Measurements from ENCODE around the gene SERTAD3. TPM values are rescaled to one million over a fixed set of nuclear protein-coding genes. Genes with fewer than 3 reads are reported as not detected.

Gene SERTAD3
- total and polyA plus RNA-seq, 2 donors (not counting 3 experiments of a cell fraction or from before 2014, with no cell fraction given): 13.3 to 29.9 TPM

- no peak for DNase-seq (ENCODE audit: low read depth, low spot score)
- H3K9ac ChIP-seq (replicated peaks; ENCODE audit: extremely low read depth, insufficient read depth, low read length): no peak overlapping the region
- no peaks in the 10 kb centered on the region for H3K79me2 ChIP-seq (ENCODE audit: control insufficient read depth, insufficient read depth, low read length)
- dilution Hi-C loops (cut with MboI; ENCODE audit: extremely low pct_ligation_motif_present, low sequenced_read_pairs) (no loop called here), intact Hi-C loops (cut with micrococcal nuclease) (no loop called here)
- ChIA-PET CTCF (interaction anchor here (1.2 to 2.1 kb wide), 2 partner anchors 24 to 92 kb away, joined by 3 to 9 read pairs; no protein-coding TSS in a partner anchor), POLR2A (interaction anchor here (1.3 kb wide), 1 partner anchor 29 kb away, joined by 3 read pairs; no protein-coding TSS in a partner anchor)
- H3K9me1 ChIP-seq (replicated peaks; ENCODE audit: control insufficient read depth, extremely low read depth, insufficient read depth, low read length): no peaks in the 10 kb centered on the region
- no peaks in the 10 kb centered on the region for H3K27me3 ChIP-seq (ENCODE audit: control insufficient read depth in 2 of 2, insufficient read depth in 2 of 2, low read length in 2 of 2)
- H4K20me1 ChIP-seq (replicated peaks; ENCODE audit: control insufficient read depth, extremely low read depth, insufficient read depth, low read length): no peaks in the 10 kb centered on the region
- H3K36me3 ChIP-seq (ENCODE audit: control insufficient read depth in 2 of 2, extremely low read depth in 1 of 2, insufficient read depth in 2 of 2, low read length in 2 of 2): no peaks in the 10 kb centered on the region
- H2AFZ ChIP-seq (ENCODE audit: low read depth, low read length): no peak overlapping the region
- no peak overlapping the region for H3K4me3 ChIP-seq (replicated peaks in 1 of 3; ENCODE audit: insufficient read depth in 1 of 3, low read depth in 1 of 3, low read length in 3 of 3)
- no peaks in the 10 kb centered on the region for H3K9me3 ChIP-seq (replicated peaks; ENCODE audit: control insufficient read depth, insufficient read depth, low read length)
- BruUV-seq (replicated peaks): no TSS peak
- FAIRE-seq: no peak
- no peak overlapping the region for H3K4me2 ChIP-seq (ENCODE audit: insufficient read depth, low read length)
- H3K4me1 ChIP-seq (ENCODE audit: control insufficient read depth, extremely low read depth, insufficient read depth, low read length): no peaks in the 10 kb centered on the region
- no peak overlapping the region for H3K27ac ChIP-seq (ENCODE audit: insufficient read depth, low read depth, low read length)
- no peak for TF ChIP-seq JUN (IDR thresholded peaks at IDR 0.05; ENCODE audit: borderline replicate concordance, insufficient read depth, insufficient read length, low read depth)
- no peak for TF ChIP-seq FOS (IDR thresholded peaks at IDR 0.05; ENCODE audit: borderline replicate concordance, insufficient read depth, low read length)
- TF ChIP-seq MAX (IDR thresholded peaks at IDR 0.05; ENCODE audit: insufficient read depth, insufficient read length): no peak
- no peak for TF ChIP-seq EZH2 (IDR thresholded peaks at IDR 0.05; ENCODE audit: borderline replicate concordance, low read depth, low read length, severe bottlenecking)
- no peak for TF ChIP-seq POLR2AphosphoS5 (IDR thresholded peaks at IDR 0.05; ENCODE audit: insufficient read depth, low read depth, low read length)
- no peak for TF ChIP-seq GATA2 (IDR thresholded peaks at IDR 0.05; ENCODE audit: insufficient read depth, insufficient read length, low read depth, low read length)
Measured at GRCh38 chr19:40396886-40397567, 47.1 kb downstream of the SERTAD3 start.

GRCh38 chr19:40395956-40396355 is 48.2 kb downstream of the SERTAD3 start:
- Histone ChIP-seq H3K36me3 (ENCODE audit: control insufficient read depth in 2 of 2, extremely low read depth in 1 of 2, insufficient read depth in 2 of 2, low read length in 2 of 2) (no peaks in the 10 kb centered on the region), H3K9me3 (replicated peaks; ENCODE audit: control insufficient read depth, insufficient read depth, low read length) (no peaks in the 10 kb centered on the region), H3K9me1 (replicated peaks; ENCODE audit: control insufficient read depth, extremely low read depth, insufficient read depth, low read length) (no peaks in the 10 kb centered on the region), H3K4me2 (ENCODE audit: insufficient read depth, low read length) (no peak overlapping the region), H3K9ac (replicated peaks; ENCODE audit: extremely low read depth, insufficient read depth, low read length) (no peak overlapping the region), H3K27me3 (ENCODE audit: control insufficient read depth in 2 of 2, insufficient read depth in 2 of 2, low read length in 2 of 2) (no peaks in the 10 kb centered on the region), H2AFZ (ENCODE audit: low read depth, low read length) (no peak overlapping the region), H4K20me1 (replicated peaks; ENCODE audit: control insufficient read depth, extremely low read depth, insufficient read depth, low read length) (no peaks in the 10 kb centered on the region), H3K4me1 (ENCODE audit: control insufficient read depth, extremely low read depth, insufficient read depth, low read length) (no peaks in the 10 kb centered on the region), H3K4me3 (replicated peaks in 1 of 3; ENCODE audit: insufficient read depth in 1 of 3, low read depth in 1 of 3, low read length in 3 of 3) (no peak overlapping the region), H3K27ac (ENCODE audit: insufficient read depth, low read depth, low read length) (no peak overlapping the region), H3K79me2 (ENCODE audit: control insufficient read depth, insufficient read depth, low read length) (no peaks in the 10 kb centered on the region)
- DNase-seq (ENCODE audit: low read depth, low spot score) (no peak), FAIRE-seq (no peak)
- dilution Hi-C loops (cut with MboI; ENCODE audit: extremely low pct_ligation_motif_present, low sequenced_read_pairs): no loop called here
- BruUV-seq (replicated peaks): no TSS peak
- ChIA-PET CTCF (interaction anchor here (2.1 kb wide), 1 partner anchor 91 kb away, joined by 9 read pairs; no protein-coding TSS in a partner anchor), POLR2A (interaction anchor here (1.3 kb wide), 1 partner anchor 30 kb away, joined by 3 read pairs; no protein-coding TSS in a partner anchor)
- intact Hi-C loops (cut with micrococcal nuclease): no loop called here
- TF ChIP-seq FOS (IDR thresholded peaks at IDR 0.05; ENCODE audit: borderline replicate concordance, insufficient read depth, low read length) (no peak), JUN (IDR thresholded peaks at IDR 0.05; ENCODE audit: borderline replicate concordance, insufficient read depth, insufficient read length, low read depth) (no peak), MYC (IDR thresholded peaks at IDR 0.05; ENCODE audit: low read depth, low read length) (no peak), POLR2A (IDR thresholded peaks at IDR 0.05; ENCODE audit: low read depth, low read length) (no peak), CTCF (IDR thresholded peaks at IDR 0.05; ENCODE audit: extremely low read depth in 1 of 2, insufficient read depth in 1 of 2, low read depth in 1 of 2, low read length in 2 of 2) (no peak)

All from endothelial cell of umbilical vein (primary cell).